ENCODE data around the gene FOXG1. TPM values are rescaled to one million over a fixed set of nuclear protein-coding genes. Genes with fewer than 3 reads are reported as not detected.

Gene FOXG1
- polyA plus RNA-seq, 2 of the 4 experiments (the other 2 are of a cell fraction), result 0.01 to 0.10 TPM

DNA sequence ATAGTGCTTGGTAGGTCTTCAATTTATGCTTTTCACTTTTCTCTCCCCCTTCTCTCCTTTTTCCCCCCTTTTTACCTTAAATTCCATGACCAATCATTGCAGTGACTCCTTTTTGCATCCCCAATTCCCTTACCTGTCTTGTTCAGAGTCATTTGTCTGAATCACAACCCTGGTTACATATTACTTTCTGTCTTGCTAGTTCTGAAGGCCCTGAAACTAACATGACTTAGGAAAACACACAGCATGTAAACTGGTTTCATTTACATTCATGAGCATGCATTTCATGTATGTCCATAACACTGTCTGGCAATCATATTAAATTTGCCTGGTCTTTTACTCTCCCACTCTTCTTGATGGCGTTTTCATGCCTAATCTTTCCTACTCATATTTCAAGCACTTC, 20.3 kb upstream of the FOXG1 start (continued):
- TF ChIP-seq, protein P1, sequence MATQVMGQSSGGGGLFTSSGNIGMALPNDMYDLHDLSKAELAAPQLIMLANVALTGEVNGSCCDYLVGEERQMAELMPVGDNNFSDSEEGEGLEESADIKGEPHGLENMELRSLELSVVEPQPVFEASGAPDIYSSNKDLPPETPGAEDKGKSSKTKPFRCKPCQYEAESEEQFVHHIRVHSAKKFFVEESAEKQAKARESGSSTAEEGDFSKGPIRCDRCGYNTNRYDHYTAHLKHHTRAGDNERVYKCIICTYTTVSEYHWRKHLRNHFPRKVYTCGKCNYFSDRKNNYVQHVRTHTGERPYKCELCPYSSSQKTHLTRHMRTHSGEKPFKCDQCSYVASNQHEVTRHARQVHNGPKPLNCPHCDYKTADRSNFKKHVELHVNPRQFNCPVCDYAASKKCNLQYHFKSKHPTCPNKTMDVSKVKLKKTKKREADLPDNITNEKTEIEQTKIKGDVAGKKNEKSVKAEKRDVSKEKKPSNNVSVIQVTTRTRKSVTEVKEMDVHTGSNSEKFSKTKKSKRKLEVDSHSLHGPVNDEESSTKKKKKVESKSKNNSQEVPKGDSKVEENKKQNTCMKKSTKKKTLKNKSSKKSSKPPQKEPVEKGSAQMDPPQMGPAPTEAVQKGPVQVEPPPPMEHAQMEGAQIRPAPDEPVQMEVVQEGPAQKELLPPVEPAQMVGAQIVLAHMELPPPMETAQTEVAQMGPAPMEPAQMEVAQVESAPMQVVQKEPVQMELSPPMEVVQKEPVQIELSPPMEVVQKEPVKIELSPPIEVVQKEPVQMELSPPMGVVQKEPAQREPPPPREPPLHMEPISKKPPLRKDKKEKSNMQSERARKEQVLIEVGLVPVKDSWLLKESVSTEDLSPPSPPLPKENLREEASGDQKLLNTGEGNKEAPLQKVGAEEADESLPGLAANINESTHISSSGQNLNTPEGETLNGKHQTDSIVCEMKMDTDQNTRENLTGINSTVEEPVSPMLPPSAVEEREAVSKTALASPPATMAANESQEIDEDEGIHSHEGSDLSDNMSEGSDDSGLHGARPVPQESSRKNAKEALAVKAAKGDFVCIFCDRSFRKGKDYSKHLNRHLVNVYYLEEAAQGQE (IDR thresholded peaks at IDR 0.05), result no peak
- TF ChIP-seq ZFP36 (IDR thresholded peaks at IDR 0.05; ENCODE audit: borderline replicate concordance, partially characterized antibody), result no peak
- TF ChIP-seq CHD2 (IDR thresholded peaks at IDR 0.05; ENCODE audit: low read length, partially characterized antibody), result no peak
- no peak for TF ChIP-seq POLR2AphosphoS2 (conservative IDR thresholded peaks at IDR 0.05; ENCODE audit: low read length)
- no peak for TF ChIP-seq SMC3 (IDR thresholded peaks at IDR 0.05)
- no peak for TF ChIP-seq HEYL (CRISPR knock-in tag; IDR thresholded peaks at IDR 0.05)
- TF ChIP-seq, protein P2, sequence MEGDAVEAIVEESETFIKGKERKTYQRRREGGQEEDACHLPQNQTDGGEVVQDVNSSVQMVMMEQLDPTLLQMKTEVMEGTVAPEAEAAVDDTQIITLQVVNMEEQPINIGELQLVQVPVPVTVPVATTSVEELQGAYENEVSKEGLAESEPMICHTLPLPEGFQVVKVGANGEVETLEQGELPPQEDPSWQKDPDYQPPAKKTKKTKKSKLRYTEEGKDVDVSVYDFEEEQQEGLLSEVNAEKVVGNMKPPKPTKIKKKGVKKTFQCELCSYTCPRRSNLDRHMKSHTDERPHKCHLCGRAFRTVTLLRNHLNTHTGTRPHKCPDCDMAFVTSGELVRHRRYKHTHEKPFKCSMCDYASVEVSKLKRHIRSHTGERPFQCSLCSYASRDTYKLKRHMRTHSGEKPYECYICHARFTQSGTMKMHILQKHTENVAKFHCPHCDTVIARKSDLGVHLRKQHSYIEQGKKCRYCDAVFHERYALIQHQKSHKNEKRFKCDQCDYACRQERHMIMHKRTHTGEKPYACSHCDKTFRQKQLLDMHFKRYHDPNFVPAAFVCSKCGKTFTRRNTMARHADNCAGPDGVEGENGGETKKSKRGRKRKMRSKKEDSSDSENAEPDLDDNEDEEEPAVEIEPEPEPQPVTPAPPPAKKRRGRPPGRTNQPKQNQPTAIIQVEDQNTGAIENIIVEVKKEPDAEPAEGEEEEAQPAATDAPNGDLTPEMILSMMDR (IDR thresholded peaks at IDR 0.05), result no peak

DNA sequence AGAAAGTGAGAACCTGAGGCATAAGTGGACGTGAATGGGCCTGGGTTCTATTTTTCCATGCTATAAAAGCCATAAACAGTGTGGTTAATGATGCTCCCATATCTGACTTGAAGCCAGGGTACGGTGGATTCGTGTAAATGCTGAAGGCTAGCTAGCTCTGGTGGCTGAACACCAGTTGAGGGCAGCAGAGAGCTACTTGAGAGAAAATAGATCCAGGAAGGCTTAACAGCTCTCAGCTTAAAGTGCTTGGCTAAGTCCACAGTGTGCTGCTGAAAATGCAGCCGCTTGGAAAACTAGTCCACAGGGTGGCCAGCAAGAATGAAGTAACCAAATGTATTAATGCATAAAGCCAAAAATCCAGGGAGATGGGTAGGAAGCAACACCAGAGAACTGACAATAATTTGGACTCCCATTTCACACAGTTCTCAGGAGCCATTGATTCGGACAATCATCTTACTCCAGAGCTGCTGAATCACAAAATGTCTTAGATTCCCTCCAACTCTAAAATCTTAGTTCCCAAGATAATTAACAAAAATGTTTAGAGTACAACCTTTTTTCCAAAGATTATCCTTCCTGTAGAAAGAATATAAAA, 15.0 kb upstream of the FOXG1 start:
- no peak overlapping the region for H3K4me2 ChIP-seq
- ATAC-seq, result peak; percentile 96 to 98
- peak; percentile 84 for FAIRE-seq
- H3K4me1 ChIP-seq, result no peaks in the 10 kb centered on the region
- peaks cover 5% of the 10 kb centered on the region; the same call in 1 of the 3 replicates for H3K9me3 ChIP-seq
- no peak overlapping the region for H3K4me3 ChIP-seq
- peak; percentile 51 to 68 for DNase-seq (ENCODE audit: low read depth in 1 of 2, low spot score in 1 of 2)
- H3K27ac ChIP-seq, result no peak overlapping the region
- ChIA-PET CTCF (interaction anchor here (0.8 to 2.5 kb wide), 12 partner anchors 8 to 1518 kb away, joined by 3 to 9 read pairs (median 4); no protein-coding TSS in a partner anchor), POLR2A (no interaction called here)
- WGBS (ENCODE audit: missing lambda C conversion rate), result 26% methylated on average over 5 of the region's 5 CpGs
- TF ChIP-seq, protein P1 (IDR thresholded peaks at IDR 0.05), result no peak
- TF ChIP-seq EHMT2 (IDR thresholded peaks at IDR 0.05; ENCODE audit: low read depth) (no peak), JUNB (IDR thresholded peaks at IDR 0.05) (no peak), SMC3 (IDR thresholded peaks at IDR 0.05) (peak; percentile 32; the same call in 2 of the 3 replicates), ZC3H11A (IDR thresholded peaks at IDR 0.05) (no peak), RAD21 (conservative IDR thresholded peaks at IDR 0.05 in 1 of 2, IDR thresholded peaks at IDR 0.05 in 1 of 2) (peak; percentile 46 to 65; a peak in 4 of 5 replicates), MAZ (IDR thresholded peaks at IDR 0.05; ENCODE audit: borderline replicate concordance, low read depth, low read length) (no peak), NFE2L2 (conservative IDR thresholded peaks at IDR 0.05; ENCODE audit: low read length) (no peak), HDAC2 (IDR thresholded peaks at IDR 0.05) (no peak), HOXA7 (CRISPR knock-in tag; IDR thresholded peaks at IDR 0.05) (no peak), FOXS1 (CRISPR knock-in tag; IDR thresholded peaks at IDR 0.05) (no peak), RCOR1 (IDR thresholded peaks at IDR 0.05; ENCODE audit: low read depth, low read length) (no peak), BHLHE40 (IDR thresholded peaks at IDR 0.05; ENCODE audit: low read depth, low read length) (no peak), MAFK (IDR thresholded peaks at IDR 0.05; ENCODE audit: partially characterized antibody) (no peak), POLR2AphosphoS2 (conservative IDR thresholded peaks at IDR 0.05; ENCODE audit: low read length) (no peak)
- TF ChIP-seq, protein P3, sequence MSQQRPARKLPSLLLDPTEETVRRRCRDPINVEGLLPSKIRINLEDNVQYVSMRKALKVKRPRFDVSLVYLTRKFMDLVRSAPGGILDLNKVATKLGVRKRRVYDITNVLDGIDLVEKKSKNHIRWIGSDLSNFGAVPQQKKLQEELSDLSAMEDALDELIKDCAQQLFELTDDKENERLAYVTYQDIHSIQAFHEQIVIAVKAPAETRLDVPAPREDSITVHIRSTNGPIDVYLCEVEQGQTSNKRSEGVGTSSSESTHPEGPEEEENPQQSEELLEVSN (IDR thresholded peaks at IDR 0.05; ENCODE audit: borderline replicate concordance, low read depth), result no peak
- TF ChIP-seq, protein P4, sequence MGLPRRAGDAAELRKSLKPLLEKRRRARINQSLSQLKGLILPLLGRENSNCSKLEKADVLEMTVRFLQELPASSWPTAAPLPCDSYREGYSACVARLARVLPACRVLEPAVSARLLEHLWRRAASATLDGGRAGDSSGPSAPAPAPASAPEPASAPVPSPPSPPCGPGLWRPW (IDR thresholded peaks at IDR 0.05), result no peak
- TF ChIP-seq, protein P5, sequence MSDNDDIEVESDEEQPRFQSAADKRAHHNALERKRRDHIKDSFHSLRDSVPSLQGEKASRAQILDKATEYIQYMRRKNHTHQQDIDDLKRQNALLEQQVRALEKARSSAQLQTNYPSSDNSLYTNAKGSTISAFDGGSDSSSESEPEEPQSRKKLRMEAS (IDR thresholded peaks at IDR 0.05), result no peak
- TF ChIP-seq, protein P2 (IDR thresholded peaks at IDR 0.05), result peak; percentile 59
- TF ChIP-seq, protein P6, sequence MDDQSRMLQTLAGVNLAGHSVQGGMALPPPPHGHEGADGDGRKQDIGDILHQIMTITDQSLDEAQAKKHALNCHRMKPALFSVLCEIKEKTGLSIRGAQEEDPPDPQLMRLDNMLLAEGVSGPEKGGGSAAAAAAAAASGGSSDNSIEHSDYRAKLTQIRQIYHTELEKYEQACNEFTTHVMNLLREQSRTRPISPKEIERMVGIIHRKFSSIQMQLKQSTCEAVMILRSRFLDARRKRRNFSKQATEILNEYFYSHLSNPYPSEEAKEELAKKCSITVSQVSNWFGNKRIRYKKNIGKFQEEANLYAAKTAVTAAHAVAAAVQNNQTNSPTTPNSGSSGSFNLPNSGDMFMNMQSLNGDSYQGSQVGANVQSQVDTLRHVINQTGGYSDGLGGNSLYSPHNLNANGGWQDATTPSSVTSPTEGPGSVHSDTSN (IDR thresholded peaks at IDR 0.05), result no peak
